Natural killer cell (primary cell): Measurements from ENCODE around the gene FBXW4. TPM values are rescaled to one million over a fixed set of nuclear protein-coding genes. Genes with fewer than 3 reads are reported as not detected.

ENCODE experiments used
- ATAC-seq, 3 donors: fragments of 150-1000 bp in 2 of 3; fragments of 200-7000 bp in 1 of 3; cut with Tn5 transposase; 1 replicate in 1 of 3; 2 replicates in 2 of 3; pipeline ENCODE4 v1.10.0; 2021; ENCODE audit warnings: mild to moderate bottlenecking in 2 of 3, moderate library complexity in 2 of 3
- DNase-seq, 2 donors: peaks; one replicate each; pipeline versions ENCODE4 v3.0.0 to v3.0.0-alpha.2; 2013 to 2021; ENCODE audit warnings: mixed read lengths in 1 of 2
- H3K27ac ChIP-seq: one replicate; pipeline ENCODE4 v1.5.1; 2013; ENCODE audit warnings: mild to moderate bottlenecking, low read length
- H3K27me3 ChIP-seq: one replicate; pipeline ENCODE4 v1.6.1; 2013; ENCODE audit warnings: low read length; ENCODE audit not compliant: control insufficient read depth, insufficient read depth
- H3K36me3 ChIP-seq: one replicate; pipeline ENCODE4 v1.6.1; 2013; ENCODE audit warnings: low read length; ENCODE audit not compliant: control insufficient read depth, insufficient read depth
- H3K4me1 ChIP-seq: one replicate; pipeline ENCODE4 v1.6.1; 2013; ENCODE audit warnings: low read length; ENCODE audit not compliant: control insufficient read depth, insufficient read depth
- H3K4me3 ChIP-seq: one replicate; pipeline ENCODE4 v1.5.1; 2013; ENCODE audit warnings: low read length
- H3K9me3 ChIP-seq: one replicate; pipeline ENCODE4 v1.6.1; 2013; ENCODE audit warnings: low read length; ENCODE audit not compliant: control insufficient read depth, insufficient read depth
- H3K27ac Mint-ChIP-seq, 2 donors: one replicate each; pipeline ENCODE4 v1.8.0; 2022; ENCODE audit warnings: mild to moderate bottlenecking in 2 of 2, mixed read lengths in 2 of 2, moderate library complexity in 1 of 2
- H3K27me3 Mint-ChIP-seq, 2 donors: one replicate each; pipeline ENCODE4 v1.8.0; 2022; ENCODE audit warnings: low read depth in 2 of 2, mixed read lengths in 2 of 2
- H3K36me3 Mint-ChIP-seq: one replicate; pipeline ENCODE4 v1.8.0; 2022; ENCODE audit warnings: mixed read lengths
- H3K4me1 Mint-ChIP-seq, 2 donors: one replicate each; pipeline ENCODE4 v1.8.0; 2022; ENCODE audit warnings: mixed read lengths in 2 of 2
- H3K4me3 Mint-ChIP-seq: one replicate; pipeline ENCODE4 v1.8.0; 2022; ENCODE audit warnings: mild to moderate bottlenecking, moderate library complexity, mixed read lengths
- H3K9me3 Mint-ChIP-seq, 2 donors: one replicate each; pipeline ENCODE4 v1.8.0; 2022; ENCODE audit warnings: mixed read lengths in 2 of 2
- WGBS: methylation state at CpG from one replicate; pipeline ENCODE4 v1.1.7; 2013; ENCODE audit warnings: missing lambda C conversion rate; ENCODE audit not compliant: insufficient coverage; 5-methylcytosine and 5-hydroxymethylcytosine counted together
- intact Hi-C: fragments of 100-400 bp; cut with micrococcal nuclease; formaldehyde crosslinking; loops from one replicate; pipeline ENCODE4 v1.14.2; 2022
- total RNA-seq, 4 donors: library from RNA; stranded (reverse); fragments of 120-200 nt in 1 of 4; gene quantifications; one replicate each; pipeline versions ENCODE4 v1.2.3 to v1.2.4, GENCODE V29; 2013 to 2022
- TF ChIP-seq, protein P1 (sequence below): fragments of 200-600 bp; IDR thresholded peaks from one replicate; pipeline ENCODE4 v1.8.0; 2022; ENCODE audit warnings: antibody characterized with exemption

The FBXW4 gene
- total RNA-seq, 3 donors from 2014 or later (not counting 1 experiment from before 2014, with no cell fraction given) = 85.9 to 106 (median 91.9) TPM

DNA sequence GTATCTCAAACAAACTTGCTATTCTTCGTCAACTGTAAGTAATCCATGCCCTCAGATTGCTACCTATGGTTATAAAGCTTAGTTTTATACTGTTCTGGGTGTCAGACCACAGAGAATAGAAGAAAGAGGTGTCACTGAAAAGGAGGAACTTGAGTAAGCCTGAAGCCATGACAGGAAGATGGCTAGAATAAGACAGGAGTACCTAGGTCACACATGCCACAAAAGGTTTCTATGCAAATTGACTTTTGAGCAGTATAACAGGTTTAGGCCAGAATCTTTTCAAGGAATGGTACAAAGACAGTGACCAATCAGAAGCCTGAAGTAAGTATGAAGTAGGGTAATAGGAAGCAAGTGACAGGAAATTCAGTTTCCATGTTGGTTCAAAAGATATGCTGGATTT, 23.5 kb downstream of the FBXW4 start:
- TF ChIP-seq, protein P1, sequence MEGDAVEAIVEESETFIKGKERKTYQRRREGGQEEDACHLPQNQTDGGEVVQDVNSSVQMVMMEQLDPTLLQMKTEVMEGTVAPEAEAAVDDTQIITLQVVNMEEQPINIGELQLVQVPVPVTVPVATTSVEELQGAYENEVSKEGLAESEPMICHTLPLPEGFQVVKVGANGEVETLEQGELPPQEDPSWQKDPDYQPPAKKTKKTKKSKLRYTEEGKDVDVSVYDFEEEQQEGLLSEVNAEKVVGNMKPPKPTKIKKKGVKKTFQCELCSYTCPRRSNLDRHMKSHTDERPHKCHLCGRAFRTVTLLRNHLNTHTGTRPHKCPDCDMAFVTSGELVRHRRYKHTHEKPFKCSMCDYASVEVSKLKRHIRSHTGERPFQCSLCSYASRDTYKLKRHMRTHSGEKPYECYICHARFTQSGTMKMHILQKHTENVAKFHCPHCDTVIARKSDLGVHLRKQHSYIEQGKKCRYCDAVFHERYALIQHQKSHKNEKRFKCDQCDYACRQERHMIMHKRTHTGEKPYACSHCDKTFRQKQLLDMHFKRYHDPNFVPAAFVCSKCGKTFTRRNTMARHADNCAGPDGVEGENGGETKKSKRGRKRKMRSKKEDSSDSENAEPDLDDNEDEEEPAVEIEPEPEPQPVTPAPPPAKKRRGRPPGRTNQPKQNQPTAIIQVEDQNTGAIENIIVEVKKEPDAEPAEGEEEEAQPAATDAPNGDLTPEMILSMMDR = no peak
- Histone ChIP-seq H3K27me3 (no peaks in the 10 kb centered on the region), H3K27ac (no peak overlapping the region), H3K9me3 (no peaks in the 10 kb centered on the region), H3K36me3 (peaks cover 74% of the 10 kb centered on the region), H3K4me3 (no peak overlapping the region), H3K4me1 (no peaks in the 10 kb centered on the region)
- H3K4me3 Mint-ChIP-seq = no peak overlapping the region
- intact Hi-C loops = no loop called here
- peaks cover 20% of the 10 kb centered on the region for H3K36me3 Mint-ChIP-seq
- H3K9me3 Mint-ChIP-seq = no peaks in the 10 kb centered on the region
- no CpG with 5 or more reads among the region's 1 CpG for WGBS
- no peak for DNase-seq
- H3K4me1 Mint-ChIP-seq = peaks cover 10 to 12% of the 10 kb centered on the region in 2 donors
- no peaks in the 10 kb centered on the region for H3K27me3 Mint-ChIP-seq
- ATAC-seq = no peak
- peak overlapping the region; percentile 4 to 23 for H3K27ac Mint-ChIP-seq

- Histone ChIP-seq H3K9me3 (no peaks in the 10 kb centered on the region), H3K36me3 (peaks cover 82% of the 10 kb centered on the region), H3K4me1 (no peaks in the 10 kb centered on the region), H3K27me3 (no peaks in the 10 kb centered on the region), H3K27ac (no peak overlapping the region), H3K4me3 (no peak overlapping the region)
- no peak for ATAC-seq
- intact Hi-C loops = no loop called here
- Mint-ChIP-seq H3K4me3 (no peak overlapping the region), H3K36me3 (peaks cover 27% of the 10 kb centered on the region), H3K4me1 (peaks cover 13 to 15% of the 10 kb centered on the region in 2 donors), H3K27me3 (no peaks in the 10 kb centered on the region), H3K9me3 (no peaks in the 10 kb centered on the region), H3K27ac (peak overlapping the region; percentile 4 to 23)
- no peak for DNase-seq
- TF ChIP-seq, protein P1 = no peak
Observed at GRCh38 chr10:101670635-101671034, 24.3 kb downstream of the FBXW4 start.

- peaks cover 84% of the 10 kb centered on the region for H3K36me3 ChIP-seq
- DNase-seq = no peak
- no peak for ATAC-seq
- H3K4me3 ChIP-seq = no peak overlapping the region
- H3K27ac ChIP-seq = no peak overlapping the region
- H3K9me3 ChIP-seq = no peaks in the 10 kb centered on the region
- Mint-ChIP-seq H3K9me3 (no peaks in the 10 kb centered on the region), H3K4me3 (no peak overlapping the region), H3K27me3 (no peaks in the 10 kb centered on the region), H3K27ac (no peak overlapping the region), H3K36me3 (peaks cover 27% of the 10 kb centered on the region), H3K4me1 (peaks cover 22 to 23% of the 10 kb centered on the region in 2 donors)
- WGBS = 93% methylated on average over 2 of the region's 2 CpGs
- TF ChIP-seq, protein P1 = no peak
- no peaks in the 10 kb centered on the region for H3K4me1 ChIP-seq
- intact Hi-C loops = no loop called here
- H3K27me3 ChIP-seq = no peaks in the 10 kb centered on the region
Observed at GRCh38 chr10:101669181-101669580, 25.8 kb downstream of the FBXW4 start.

- Histone ChIP-seq H3K4me3 (no peak overlapping the region), H3K36me3 (peaks cover 88% of the 10 kb centered on the region), H3K4me1 (no peaks in the 10 kb centered on the region), H3K27me3 (no peaks in the 10 kb centered on the region), H3K9me3 (no peaks in the 10 kb centered on the region), H3K27ac (no peak overlapping the region)
- no peak overlapping the region for H3K27ac Mint-ChIP-seq
- no peaks in the 10 kb centered on the region for H3K9me3 Mint-ChIP-seq
- no peak overlapping the region for H3K4me3 Mint-ChIP-seq
- ATAC-seq = no peak
- WGBS = 93% methylated on average over 1 of the region's 1 CpG
- DNase-seq = no peak
- peaks cover 22 to 28% of the 10 kb centered on the region in 2 donors for H3K4me1 Mint-ChIP-seq
- TF ChIP-seq, protein P1 = no peak
- intact Hi-C loops = no loop called here
- H3K27me3 Mint-ChIP-seq = no peaks in the 10 kb centered on the region
- peaks cover 25% of the 10 kb centered on the region for H3K36me3 Mint-ChIP-seq
Observed at GRCh38 chr10:101668566-101668965, 26.4 kb downstream of the FBXW4 start.
